ENCODE data around the gene AMPD3. TPM values are rescaled to one million over a fixed set of nuclear protein-coding genes. Genes with fewer than 3 reads are reported as not detected.
A peak's percentile ranks its signal among the peaks of the same experiment; 100 is the strongest.

AMPD3 gene
- total RNA-seq, 1 donor from 2014 or later, result 16.2 TPM

GRCh38 chr11:10505278-10506007, 50.4 kb downstream of the AMPD3 start:
- ATAC-seq, result no peak

- ATAC-seq, result no peak
These were observed 50.9 kb downstream of the AMPD3 start for GRCh38 chr11:10506008-10506370.

- ATAC-seq, result no peak
These were observed 56.1 kb downstream of the AMPD3 start for GRCh38 chr11:10511181-10511621.

- ATAC-seq, result no peak
These were observed 59.1 kb downstream of the AMPD3 start for GRCh38 chr11:10514202-10514601.

- no peak for ATAC-seq
These were observed 59.6 kb downstream of the AMPD3 start for GRCh38 chr11:10514709-10515108.

- ATAC-seq, result no peak
These were observed 60.4 kb downstream of the AMPD3 start for GRCh38 chr11:10515418-10515817.

- peak; percentile 21 for ATAC-seq
These were observed 63.1 kb downstream of the AMPD3 start for GRCh38 chr11:10518123-10518522.

GRCh38 chr11:10518891-10519290, 63.8 kb downstream of the AMPD3 start:
- ATAC-seq, result no peak

GRCh38 chr11:10519630-10520029, 64.6 kb downstream of the AMPD3 start:
- ATAC-seq, result no peak

GRCh38 chr11:10520562-10520961, 65.5 kb downstream of the AMPD3 start:
- ATAC-seq, result no peak

GRCh38 chr11:10522276-10522675, 67.2 kb downstream of the AMPD3 start:
- ATAC-seq, result no peak

- peak; percentile 78 for ATAC-seq
These were observed 67.9 kb downstream of the AMPD3 start for GRCh38 chr11:10522921-10523320.

- no peak for ATAC-seq
These were observed 69.4 kb downstream of the AMPD3 start for GRCh38 chr11:10524471-10524870.

GRCh38 chr11:10526974-10527918, 72.2 kb downstream of the AMPD3 start:
- peak; percentile 83 for ATAC-seq

- no peak for ATAC-seq
These were observed 73.1 kb downstream of the AMPD3 start for GRCh38 chr11:10528121-10528520.

GRCh38 chr11:10529279-10529678, 74.2 kb downstream of the AMPD3 start:
- no peak for ATAC-seq

GRCh38 chr11:10532526-10532925, 77.5 kb downstream of the AMPD3 start:
- no peak for ATAC-seq

GRCh38 chr11:10533323-10533722, 78.3 kb downstream of the AMPD3 start:
- no peak for ATAC-seq

- ATAC-seq, result no peak
These were observed 79.3 kb downstream of the AMPD3 start for GRCh38 chr11:10534316-10534715.

GRCh38 chr11:10537600-10537999, 82.5 kb downstream of the AMPD3 start:
- no peak for ATAC-seq

GRCh38 chr11:10538924-10539323, 83.9 kb downstream of the AMPD3 start:
- ATAC-seq, result no peak

GRCh38 chr11:10539339-10539738, 84.3 kb downstream of the AMPD3 start:
- ATAC-seq, result no peak

GRCh38 chr11:10540546-10540914, 85.5 kb downstream of the AMPD3 start:
- ATAC-seq, result peak; percentile 34

All from esophagus mucosa (tissue), 1 donor.